Nephron (organoid): ENCODE measurements around the gene IGF2BP2.
A peak's percentile ranks its signal among the peaks of the same experiment; 100 is the strongest.

ENCODE experiments used
- H3K27ac Mint-ChIP-seq, 3 experiments: 2 replicates each; pipeline ENCODE4 v1.8.0; 2020; ENCODE audit warnings: mixed read lengths in 3 of 3, mild to moderate bottlenecking in 2 of 3, moderate library complexity in 1 of 3
- H3K27me3 Mint-ChIP-seq: 2 replicates; pipeline ENCODE4 v1.8.0; 2021; ENCODE audit warnings: low read depth, mild to moderate bottlenecking, moderate library complexity, mixed read lengths
- H3K36me3 Mint-ChIP-seq: 2 replicates; pipeline ENCODE4 v1.8.0; 2020; ENCODE audit warnings: low read depth, mixed read lengths
- H3K4me1 Mint-ChIP-seq: 2 replicates; pipeline ENCODE4 v1.8.0; 2020; ENCODE audit warnings: mixed read lengths
- H3K4me3 Mint-ChIP-seq, 3 experiments: 2 replicates each; pipeline ENCODE4 v1.8.0; 2020; ENCODE audit warnings: mild to moderate bottlenecking in 3 of 3, mixed read lengths in 3 of 3, moderate library complexity in 2 of 3
- H3K9me3 Mint-ChIP-seq: 2 replicates; pipeline ENCODE4 v1.8.0; 2020; ENCODE audit warnings: mixed read lengths
- TF ChIP-seq, protein P1 (sequence below), 3 experiments: fragments of 200-600 bp; sonication (generic); IDR thresholded peaks; one replicate each; pipeline ENCODE4 v1.5.0; 2021; ENCODE audit warnings: antibody characterized with exemption in 3 of 3; ENCODE audit not compliant: unreplicated experiment in 3 of 3

The IGF2BP2 gene

GRCh38 chr3:185797993-185798830 lies 26.6 kb downstream of the IGF2BP2 start:
- Mint-ChIP-seq H3K9me3 (peaks cover 6% of the 10 kb centered on the region), H3K36me3 (peaks cover 40% of the 10 kb centered on the region), H3K4me3 (no peak overlapping the region), H3K27ac (peak overlapping the region in 1 of 3 experiments; percentile 7), H3K4me1 (peaks cover 14% of the 10 kb centered on the region), H3K27me3 (no peaks in the 10 kb centered on the region)
- TF ChIP-seq, protein P1, sequence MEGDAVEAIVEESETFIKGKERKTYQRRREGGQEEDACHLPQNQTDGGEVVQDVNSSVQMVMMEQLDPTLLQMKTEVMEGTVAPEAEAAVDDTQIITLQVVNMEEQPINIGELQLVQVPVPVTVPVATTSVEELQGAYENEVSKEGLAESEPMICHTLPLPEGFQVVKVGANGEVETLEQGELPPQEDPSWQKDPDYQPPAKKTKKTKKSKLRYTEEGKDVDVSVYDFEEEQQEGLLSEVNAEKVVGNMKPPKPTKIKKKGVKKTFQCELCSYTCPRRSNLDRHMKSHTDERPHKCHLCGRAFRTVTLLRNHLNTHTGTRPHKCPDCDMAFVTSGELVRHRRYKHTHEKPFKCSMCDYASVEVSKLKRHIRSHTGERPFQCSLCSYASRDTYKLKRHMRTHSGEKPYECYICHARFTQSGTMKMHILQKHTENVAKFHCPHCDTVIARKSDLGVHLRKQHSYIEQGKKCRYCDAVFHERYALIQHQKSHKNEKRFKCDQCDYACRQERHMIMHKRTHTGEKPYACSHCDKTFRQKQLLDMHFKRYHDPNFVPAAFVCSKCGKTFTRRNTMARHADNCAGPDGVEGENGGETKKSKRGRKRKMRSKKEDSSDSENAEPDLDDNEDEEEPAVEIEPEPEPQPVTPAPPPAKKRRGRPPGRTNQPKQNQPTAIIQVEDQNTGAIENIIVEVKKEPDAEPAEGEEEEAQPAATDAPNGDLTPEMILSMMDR (IDR thresholded peaks at IDR 0.05; ENCODE audit: unreplicated experiment in 3 of 3): no peak

GRCh38 chr3:185797108-185797881 lies 27.5 kb downstream of the IGF2BP2 start:
- Mint-ChIP-seq H3K27ac (peak overlapping the region; percentile 30 to 57 (median 49)), H3K9me3 (peaks cover 6% of the 10 kb centered on the region), H3K4me3 (no peak overlapping the region), H3K27me3 (no peaks in the 10 kb centered on the region), H3K4me1 (peaks cover 20% of the 10 kb centered on the region), H3K36me3 (peaks cover 40% of the 10 kb centered on the region)
- TF ChIP-seq, protein P1 (IDR thresholded peaks at IDR 0.05; ENCODE audit: unreplicated experiment in 3 of 3): no peak

DNA sequence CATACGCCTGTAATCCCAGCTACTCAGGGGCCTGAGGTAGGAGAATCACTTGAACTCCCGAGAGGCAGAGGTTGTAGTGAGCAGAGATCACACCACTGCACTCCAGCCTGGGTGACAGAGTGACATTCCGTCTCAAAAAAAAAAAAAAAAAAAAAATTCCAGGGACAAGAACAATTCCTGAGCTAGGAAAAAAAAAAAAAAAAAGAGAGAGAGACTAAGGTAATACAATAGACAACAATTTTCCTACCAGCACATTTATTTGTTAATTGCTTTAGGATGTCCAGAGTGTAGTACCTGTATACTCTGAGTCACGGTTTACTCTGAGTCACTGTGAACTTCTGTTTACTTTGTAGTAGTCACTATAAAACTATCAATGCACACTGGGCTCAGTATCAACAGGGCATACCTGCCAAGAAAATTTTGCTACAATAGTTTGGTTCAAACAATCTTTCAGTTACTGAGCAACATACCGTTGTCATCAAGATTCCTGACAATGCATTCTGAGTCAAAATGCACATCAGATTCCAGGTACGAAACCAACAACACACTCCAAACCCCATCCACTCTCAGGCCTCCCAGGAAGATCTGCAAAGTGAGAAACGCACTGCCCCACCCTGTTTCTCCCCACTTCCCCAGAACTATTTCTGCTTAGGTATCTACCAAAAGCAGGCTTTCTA lies 28.3 kb downstream of the IGF2BP2 start:
- TF ChIP-seq, protein P1 (IDR thresholded peaks at IDR 0.05; ENCODE audit: unreplicated experiment in 3 of 3): no peak
- Mint-ChIP-seq H3K27ac (peak overlapping the region; percentile 30 to 57 (median 49)), H3K4me3 (no peak overlapping the region), H3K36me3 (peaks cover 34% of the 10 kb centered on the region), H3K27me3 (no peaks in the 10 kb centered on the region), H3K9me3 (peaks cover 6% of the 10 kb centered on the region), H3K4me1 (peaks cover 24% of the 10 kb centered on the region)

GRCh38 chr3:185793381-185793780 lies 31.5 kb downstream of the IGF2BP2 start:
- peaks cover 18% of the 10 kb centered on the region for H3K36me3 Mint-ChIP-seq
- H3K4me3 Mint-ChIP-seq: no peak overlapping the region
- H3K27me3 Mint-ChIP-seq: no peaks in the 10 kb centered on the region
- TF ChIP-seq, protein P1 (IDR thresholded peaks at IDR 0.05; ENCODE audit: unreplicated experiment in 3 of 3): no peak
- H3K9me3 Mint-ChIP-seq: no peaks in the 10 kb centered on the region
- H3K27ac Mint-ChIP-seq: no peak overlapping the region
- H3K4me1 Mint-ChIP-seq: peaks cover 35% of the 10 kb centered on the region

DNA sequence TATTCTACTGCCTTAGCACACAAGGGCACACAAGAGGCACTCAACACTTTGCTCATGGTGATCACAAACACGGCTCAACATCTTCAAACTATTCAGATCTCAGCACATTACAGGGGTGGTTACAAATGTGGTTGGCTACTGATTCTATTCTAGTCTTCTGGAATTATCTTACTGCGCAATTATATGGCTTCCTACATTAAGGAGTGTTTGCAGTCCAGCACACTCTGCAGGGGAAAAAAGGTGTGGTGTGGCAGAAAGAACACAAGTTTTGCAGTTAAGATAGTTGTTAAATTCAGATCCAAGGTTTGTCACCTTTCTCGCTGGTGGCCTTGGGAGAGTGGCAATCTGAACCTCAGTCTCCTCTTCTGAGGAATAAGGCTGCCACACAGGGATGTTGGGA lies 31.9 kb downstream of the IGF2BP2 start:
- Mint-ChIP-seq H3K4me3 (no peak overlapping the region), H3K36me3 (peaks cover 18% of the 10 kb centered on the region), H3K27ac (peak overlapping the region in 1 of 3 experiments; percentile 0), H3K4me1 (peaks cover 32% of the 10 kb centered on the region), H3K9me3 (no peaks in the 10 kb centered on the region), H3K27me3 (no peaks in the 10 kb centered on the region)
- TF ChIP-seq, protein P1 (IDR thresholded peaks at IDR 0.05; ENCODE audit: unreplicated experiment in 3 of 3): no peak
